Measurements from ENCODE around the gene POLD3. TPM values are rescaled to one million over a fixed set of nuclear protein-coding genes. Genes with fewer than 3 reads are reported as not detected.

POLD3 gene
- polyA plus RNA-seq, 4 donors: 29.6 to 36.3 (median 34.5) TPM

GRCh38 chr11:74670171-74670570 lies 77.8 kb downstream of the POLD3 start:
- no peak for DNase-seq (ENCODE audit: low read depth in 4 of 4, low spot score in 2 of 4)

- no peak for DNase-seq (ENCODE audit: low read depth in 4 of 4, low spot score in 2 of 4)
These were observed 79.3 kb downstream of the POLD3 start for GRCh38 chr11:74671520-74672196.

GRCh38 chr11:74672332-74672955 lies 80.1 kb downstream of the POLD3 start:
- no peak for DNase-seq (ENCODE audit: low read depth in 4 of 4, low spot score in 2 of 4)

GRCh38 chr11:74672956-74673692 lies 80.7 kb downstream of the POLD3 start:
- no peak for DNase-seq (ENCODE audit: low read depth in 4 of 4, low spot score in 2 of 4)

- DNase-seq (ENCODE audit: low read depth in 4 of 4, low spot score in 2 of 4): no peak
These were observed 81.4 kb downstream of the POLD3 start for GRCh38 chr11:74673693-74674360.

GRCh38 chr11:74675761-74676160 lies 83.4 kb downstream of the POLD3 start:
- DNase-seq (ENCODE audit: low read depth in 4 of 4, low spot score in 2 of 4): no peak

GRCh38 chr11:74676596-74676995 lies 84.2 kb downstream of the POLD3 start:
- DNase-seq (ENCODE audit: low read depth in 4 of 4, low spot score in 2 of 4): no peak

- DNase-seq (ENCODE audit: low read depth in 4 of 4, low spot score in 2 of 4): no peak
These were observed 84.7 kb downstream of the POLD3 start for GRCh38 chr11:74677131-74677530.

GRCh38 chr11:74678041-74678440 lies 85.7 kb downstream of the POLD3 start:
- DNase-seq (ENCODE audit: low read depth in 4 of 4, low spot score in 2 of 4): no peak

- no peak for DNase-seq (ENCODE audit: low read depth in 4 of 4, low spot score in 2 of 4)
These were observed 86.5 kb downstream of the POLD3 start for GRCh38 chr11:74678591-74679512.

- no peak for DNase-seq (ENCODE audit: low read depth in 4 of 4, low spot score in 2 of 4)
These were observed 87.1 kb downstream of the POLD3 start for GRCh38 chr11:74679513-74679865.

- DNase-seq (ENCODE audit: low read depth in 4 of 4, low spot score in 2 of 4): no peak
These were observed 87.8 kb downstream of the POLD3 start for GRCh38 chr11:74680035-74680671.

- no peak for DNase-seq (ENCODE audit: low read depth in 4 of 4, low spot score in 2 of 4)
These were observed 88.5 kb downstream of the POLD3 start for GRCh38 chr11:74680703-74681531.

GRCh38 chr11:74681686-74682651 lies 89.6 kb downstream of the POLD3 start:
- DNase-seq (ENCODE audit: low read depth in 4 of 4, low spot score in 2 of 4): no peak

- DNase-seq (ENCODE audit: low read depth in 4 of 4, low spot score in 2 of 4): no peak
These were observed 90.4 kb downstream of the POLD3 start for GRCh38 chr11:74682731-74683278.

GRCh38 chr11:74683279-74683871 lies 91.0 kb downstream of the POLD3 start:
- no peak for DNase-seq (ENCODE audit: low read depth in 4 of 4, low spot score in 2 of 4)

- DNase-seq (ENCODE audit: low read depth in 4 of 4, low spot score in 2 of 4): no peak
These were observed 91.6 kb downstream of the POLD3 start for GRCh38 chr11:74683941-74684481.
